ENCODE data around the gene PADI1.

PADI1 gene

DNA sequence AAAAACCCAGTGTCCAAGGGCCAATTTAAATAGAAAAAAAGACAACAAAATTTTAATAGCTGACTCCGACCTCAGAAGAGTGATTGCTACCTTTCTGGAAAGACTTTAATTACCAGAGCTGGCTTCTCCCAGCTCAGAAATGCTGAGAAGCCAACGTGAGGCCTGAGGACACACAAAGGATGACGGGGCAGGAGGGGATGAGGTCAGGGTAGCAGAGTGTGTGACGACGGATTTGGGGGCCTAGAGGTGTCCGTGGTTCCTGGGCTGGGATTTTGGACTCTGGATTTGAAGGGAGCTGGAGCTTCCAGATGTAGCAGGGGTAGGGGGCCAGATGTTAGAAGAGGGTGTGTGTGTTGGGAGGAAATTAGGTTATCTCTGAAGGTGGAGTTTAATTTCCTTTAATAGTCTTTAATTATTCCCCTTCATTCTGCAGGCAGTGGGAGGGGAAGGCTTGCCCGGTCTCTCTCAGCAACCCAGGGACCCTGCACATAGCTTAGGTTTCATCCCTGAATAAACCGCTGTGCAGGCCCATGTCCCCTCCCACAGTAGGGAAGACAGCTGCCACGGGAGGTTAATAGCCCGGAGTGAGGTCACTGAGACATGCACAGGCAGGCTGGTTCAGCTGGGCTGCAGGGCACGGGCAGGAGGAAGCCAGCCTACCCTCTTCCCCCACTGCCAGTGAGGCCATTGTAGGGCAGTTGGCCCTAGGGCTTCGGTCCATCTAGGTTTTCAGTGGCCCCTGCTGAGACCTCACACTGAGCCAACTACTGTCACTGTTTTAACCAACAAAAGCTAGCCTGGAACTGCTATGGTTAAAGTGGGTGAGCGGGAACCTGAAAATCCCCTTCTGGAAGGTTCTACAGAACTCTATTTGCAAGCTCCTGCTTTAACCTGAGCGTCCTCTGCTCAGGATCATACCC is 40.2 kb downstream of the PADI1 start:
- DNase-seq, result no peak

DNA sequence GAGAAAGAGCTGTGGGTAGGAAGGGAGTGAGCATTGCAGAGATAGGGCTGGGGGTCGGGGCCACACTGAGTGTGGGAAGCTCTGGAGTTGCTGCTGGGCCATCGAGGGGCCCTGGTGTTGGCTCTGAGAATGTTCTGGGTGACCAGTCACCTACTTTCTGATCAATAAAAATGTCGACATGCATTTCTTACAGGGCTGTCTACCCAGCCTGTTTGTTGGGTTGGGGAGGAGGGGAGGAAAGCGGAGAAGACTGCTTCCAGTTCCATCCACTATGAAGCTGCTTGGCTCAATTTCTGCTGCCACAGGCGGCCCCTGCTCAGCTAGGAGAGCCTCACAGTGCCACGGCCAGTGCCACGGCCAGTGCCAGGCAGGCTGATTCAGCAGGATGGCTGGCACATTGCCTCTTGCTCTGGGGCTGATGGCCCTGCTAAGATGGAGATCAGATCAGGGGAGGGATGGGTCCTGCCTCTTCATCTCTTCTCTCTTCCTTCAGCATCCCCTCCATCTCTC is 40.9 kb downstream of the PADI1 start:
- no peak for DNase-seq

DNA sequence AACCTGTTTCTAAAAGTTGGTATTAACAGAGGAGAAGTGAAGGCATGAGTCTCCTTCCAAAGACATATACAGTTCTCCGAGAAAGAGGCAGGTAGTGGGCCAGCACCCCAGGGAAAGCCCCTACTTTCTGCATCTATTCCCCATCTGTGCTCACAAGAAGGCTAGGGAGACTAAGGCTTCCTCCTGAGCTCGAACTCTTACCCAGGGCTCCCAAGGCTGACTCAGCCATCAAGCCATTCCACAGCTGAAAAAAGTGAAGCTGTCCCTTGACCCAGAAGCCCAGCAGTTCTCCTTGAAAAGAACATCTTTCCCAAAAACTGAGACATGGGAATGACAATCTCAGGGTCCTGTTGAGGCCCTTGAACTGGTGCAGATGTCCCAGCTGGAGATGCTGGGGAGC is 42.0 kb downstream of the PADI1 start:
- no peak for DNase-seq

DNA sequence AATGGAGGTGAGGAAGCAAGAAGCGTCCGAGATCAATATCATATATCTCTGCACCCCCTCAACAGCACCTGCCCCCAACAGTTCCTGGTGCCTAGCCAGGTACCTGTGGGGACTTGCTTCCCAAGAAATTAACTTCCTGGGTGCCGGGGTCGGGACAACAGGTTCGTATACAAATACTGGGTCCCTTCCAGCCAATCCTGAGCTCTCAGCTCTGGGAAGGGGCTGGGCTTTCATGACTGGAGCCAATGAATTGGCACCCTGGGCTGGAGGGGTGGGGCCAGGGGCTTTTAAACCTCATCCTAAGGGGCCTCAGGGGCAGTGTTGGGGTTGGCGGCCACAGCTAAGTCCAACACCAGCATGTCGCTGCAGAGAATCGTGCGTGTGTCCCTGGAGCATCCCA is 43.9 kb downstream of the PADI1 start, which contains the start of gene PADI3:
PADI3 (plus strand) TSS at position 318 of the 400 bp plus-strand sequence; CDS start at position 358, 40 bp downstream.
- DNase-seq, result no peak

DNA sequence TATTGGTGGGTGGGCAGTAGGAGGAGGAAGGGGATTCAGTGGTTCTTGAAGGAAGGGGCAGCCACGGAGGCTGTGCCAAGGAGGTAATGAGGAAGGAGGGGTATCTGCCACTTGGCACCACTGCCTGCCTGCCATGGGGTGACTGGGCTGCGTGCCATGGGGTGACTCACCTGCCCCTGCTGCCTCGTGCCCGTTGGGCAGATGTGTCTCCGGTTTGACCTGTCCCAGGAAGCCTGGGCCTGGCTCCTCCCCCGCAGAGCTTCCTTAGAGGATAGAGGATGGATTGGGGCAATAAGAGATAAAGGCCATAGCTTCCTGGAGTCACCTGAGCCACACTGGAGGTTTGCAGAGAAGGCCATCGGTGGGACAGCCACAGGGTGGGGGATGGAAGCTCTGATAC is 45.7 kb downstream of the PADI1 start:
- DNase-seq, result no peak

DNA sequence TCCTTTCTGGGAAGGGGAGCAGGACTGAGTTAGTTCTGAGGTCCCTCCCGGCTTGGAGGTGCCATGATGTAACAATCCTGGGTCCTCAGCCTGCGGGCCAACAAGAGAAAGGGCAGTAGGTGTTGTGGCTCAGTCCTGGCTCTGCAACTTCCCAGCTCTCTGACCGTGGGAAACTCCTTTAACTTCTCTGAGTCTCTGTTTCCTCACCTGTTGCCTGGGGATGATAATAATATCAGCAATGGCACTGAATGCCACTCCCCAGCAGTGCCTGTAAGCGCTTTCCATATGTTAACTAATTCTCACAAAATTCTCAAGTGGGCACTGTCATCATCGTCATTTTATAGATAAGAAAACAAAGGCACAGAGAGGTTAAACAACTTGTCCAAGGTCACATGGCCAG is 46.3 kb downstream of the PADI1 start:
- no peak for DNase-seq

DNA sequence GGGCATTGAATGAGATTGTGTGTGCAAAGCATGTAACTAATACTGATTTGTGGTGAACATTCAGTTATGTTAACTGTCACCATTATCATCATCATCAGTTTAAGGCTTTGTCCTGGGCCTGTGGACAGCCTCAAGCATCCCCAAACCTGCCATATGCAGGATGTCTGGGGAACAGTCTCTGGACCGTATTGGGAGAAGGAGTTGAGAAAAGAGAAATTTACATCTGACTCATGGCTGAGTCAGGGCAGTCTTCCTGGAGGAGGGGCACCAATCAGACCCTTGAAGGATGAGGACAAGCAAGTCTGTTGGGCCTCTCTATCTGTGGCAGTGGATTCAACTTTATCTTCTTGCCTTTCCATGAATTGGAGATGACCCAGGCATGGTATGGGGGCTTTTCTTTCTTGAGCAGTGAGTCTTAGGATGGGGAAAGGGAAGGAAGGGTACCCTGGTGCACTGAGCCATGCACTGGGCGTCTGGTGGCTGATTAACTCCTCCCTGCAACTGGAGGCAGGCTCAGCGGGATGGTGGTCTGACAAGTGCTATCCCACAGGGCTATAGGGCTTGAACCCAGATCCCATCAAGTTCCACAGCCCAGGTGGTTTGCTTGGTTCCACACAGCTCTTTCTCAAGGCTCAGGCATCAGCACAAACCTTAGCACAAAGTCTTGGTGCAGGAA is 46.9 kb downstream of the PADI1 start:
- DNase-seq, result no peak

DNA sequence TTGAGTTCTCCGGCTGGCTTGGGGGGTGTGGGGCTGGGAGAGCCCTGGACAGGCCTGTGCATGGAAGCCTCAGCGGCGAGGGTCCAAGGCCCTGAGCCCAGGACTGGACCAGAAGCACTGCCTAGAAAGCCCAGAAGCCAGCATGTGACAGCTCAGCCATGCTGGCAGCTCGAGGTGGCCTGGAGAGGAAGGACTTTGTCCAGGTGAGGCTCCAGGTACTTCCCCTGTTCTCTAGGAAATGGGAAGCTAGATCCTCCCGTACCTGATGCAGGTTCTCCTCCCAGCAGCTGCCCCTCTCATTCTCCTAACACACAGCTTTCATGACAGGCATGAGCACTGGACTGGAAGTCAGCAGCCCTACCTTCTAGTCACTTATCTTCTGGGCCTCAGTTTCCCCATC is 50.4 kb downstream of the PADI1 start:
- DNase-seq, result no peak

DNA sequence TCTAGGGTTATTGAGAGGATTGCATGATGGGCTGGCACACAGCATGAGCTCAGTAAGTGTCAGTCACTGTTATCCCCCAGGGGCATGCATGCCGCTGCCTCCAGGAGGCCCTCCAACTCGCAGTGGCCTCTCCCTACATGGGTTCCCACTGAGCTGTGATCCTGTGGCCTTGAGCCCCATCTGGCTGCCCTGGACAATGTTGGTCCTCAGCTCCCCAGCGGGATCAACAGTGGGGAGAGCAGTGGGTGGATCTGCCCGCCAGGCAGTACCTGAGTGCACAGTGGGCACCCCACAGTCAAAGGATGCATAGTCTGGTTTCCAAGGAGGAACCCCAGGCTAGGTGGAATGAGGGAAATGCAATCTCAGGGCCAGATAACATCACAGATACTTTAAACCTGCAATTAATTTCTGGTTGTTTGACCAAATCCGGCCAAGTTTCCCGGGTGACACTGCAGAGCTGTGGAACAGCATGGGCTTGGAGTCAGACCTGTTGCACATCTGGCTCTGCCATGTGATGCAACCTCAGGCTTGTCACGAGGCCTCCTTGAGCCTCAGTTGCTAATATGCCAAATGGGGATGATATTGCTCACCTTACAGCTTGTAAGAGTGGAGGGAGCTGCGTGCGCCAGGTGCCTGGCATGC is 53.3 kb downstream of the PADI1 start:
- no peak for DNase-seq

DNA sequence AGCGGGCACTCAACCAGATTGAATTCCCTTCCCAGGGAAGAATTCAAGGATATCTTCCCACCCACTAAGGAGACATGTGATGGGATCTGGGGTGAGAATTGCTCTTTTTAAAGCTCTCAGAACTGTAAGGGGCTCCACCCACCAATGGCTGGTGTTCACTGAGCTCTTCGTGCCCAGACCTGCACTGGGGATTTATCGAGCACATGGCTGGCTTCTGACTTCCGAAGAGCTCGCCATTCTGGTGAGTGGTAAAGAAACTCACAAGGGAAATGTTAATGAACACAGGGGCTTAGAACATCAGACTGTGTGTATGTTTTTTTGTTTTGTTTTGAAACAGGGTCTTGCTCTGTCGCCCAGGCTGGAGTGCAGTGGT is 53.8 kb downstream of the PADI1 start:
- no peak for DNase-seq

DNA sequence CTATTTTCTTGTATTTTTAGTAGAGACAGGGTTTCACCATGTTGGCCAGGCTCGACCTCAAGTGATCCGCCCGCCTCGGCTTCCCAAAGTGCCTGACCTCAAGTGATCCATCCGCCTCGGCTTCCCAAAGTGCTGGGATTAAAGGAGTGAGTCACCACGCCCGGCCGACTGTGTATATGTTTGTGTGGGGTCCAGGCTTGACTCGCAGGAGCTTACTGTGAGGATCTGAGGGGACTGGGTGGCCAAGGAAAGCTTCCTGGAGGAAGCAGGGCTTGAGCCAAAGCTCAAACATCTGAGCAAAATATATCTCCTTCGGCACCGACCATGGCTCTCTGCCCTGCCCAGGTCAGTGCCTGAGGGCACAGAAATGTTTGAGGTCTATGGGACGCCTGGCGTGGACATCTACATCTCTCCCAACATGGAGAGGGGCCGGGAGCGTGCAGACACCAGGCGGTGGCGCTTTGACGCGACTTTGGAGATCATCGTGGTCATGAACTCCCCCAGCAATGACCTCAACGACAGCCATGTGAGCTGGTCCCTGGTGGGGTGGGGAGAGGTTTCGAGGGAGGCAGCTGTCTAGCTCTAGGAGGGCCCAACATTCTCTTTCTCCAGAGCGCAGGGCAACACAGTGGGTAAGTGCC is 54.4 kb downstream of the PADI1 start:
- DNase-seq, result no peak

DNA sequence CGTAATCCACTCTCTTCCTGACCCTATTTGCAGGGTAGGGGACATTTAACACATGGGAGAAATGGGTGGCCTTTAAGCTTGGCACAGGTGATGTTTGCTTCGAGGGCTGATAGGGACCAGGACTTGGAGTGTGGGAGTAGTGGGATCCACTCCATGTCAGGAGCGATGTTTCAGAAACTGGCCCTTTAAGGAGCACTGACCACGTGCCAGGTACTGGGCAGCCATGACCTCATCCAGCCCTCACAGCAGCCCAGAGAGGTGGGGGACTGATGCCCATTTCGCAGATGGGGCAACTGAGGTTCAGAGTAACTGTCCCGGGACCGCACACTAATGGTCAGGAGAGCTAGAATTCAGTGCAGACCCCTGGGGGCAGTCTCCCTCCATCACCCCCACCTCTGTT is 55.3 kb downstream of the PADI1 start:
- DNase-seq, result no peak

DNA sequence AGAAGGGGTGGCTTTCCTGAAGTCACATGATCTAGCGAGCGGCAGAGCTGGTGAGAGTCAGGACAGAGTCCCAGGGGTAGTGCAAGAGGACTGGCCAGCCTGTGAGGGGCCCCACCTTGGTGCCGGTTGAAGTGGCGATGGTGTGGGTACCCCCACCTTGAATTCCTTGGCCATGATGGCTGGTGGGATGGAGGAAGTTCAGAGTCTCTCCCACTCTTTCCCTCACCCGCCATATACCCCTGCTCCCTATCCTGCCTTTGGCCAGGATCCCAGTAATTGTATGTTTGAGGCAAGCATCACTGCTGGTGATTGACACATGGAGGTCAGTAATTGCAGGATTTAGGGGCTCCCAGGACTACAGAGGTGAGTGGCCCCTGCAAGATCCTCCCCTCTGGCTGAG is 55.8 kb downstream of the PADI1 start:
- DNase-seq, result no peak

DNA sequence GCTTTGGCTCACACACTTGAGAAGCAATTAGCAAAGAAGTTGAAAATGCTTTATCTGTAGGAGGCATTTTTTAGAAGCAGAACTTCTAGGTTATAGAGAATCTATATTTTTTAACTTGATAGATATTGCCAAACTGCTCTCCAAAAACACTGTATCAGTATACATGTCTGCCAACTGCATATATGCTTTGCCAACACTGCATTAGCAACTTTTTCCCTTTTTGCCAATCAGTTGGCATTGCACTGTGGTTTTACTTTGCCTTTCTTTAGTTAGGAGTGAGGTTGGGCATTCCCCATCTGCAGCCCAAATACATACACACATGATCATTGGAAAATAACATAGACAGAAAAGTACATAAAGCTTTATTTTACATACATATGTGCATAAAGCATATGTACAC is 59.0 kb downstream of the PADI1 start:
- no peak for DNase-seq

DNA sequence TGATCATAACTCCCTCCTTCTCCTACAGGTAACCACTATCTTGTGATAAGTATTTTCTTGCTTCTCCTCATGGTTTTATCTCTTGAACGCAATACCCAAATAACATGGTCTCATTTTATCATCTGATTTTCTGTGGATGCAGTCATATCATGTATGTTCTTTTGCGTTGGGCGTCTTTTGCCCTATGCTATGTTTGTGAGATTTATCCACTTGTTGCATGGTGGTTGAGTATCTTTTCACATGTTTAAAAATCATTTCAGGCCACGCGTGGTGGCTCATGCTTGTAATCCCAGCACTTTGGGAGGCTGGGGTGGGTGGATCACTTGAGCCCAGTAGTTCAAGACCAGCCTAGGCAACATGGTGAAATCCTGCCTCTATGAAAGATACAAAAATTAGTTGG is 59.5 kb downstream of the PADI1 start:
- DNase-seq, result no peak

DNA sequence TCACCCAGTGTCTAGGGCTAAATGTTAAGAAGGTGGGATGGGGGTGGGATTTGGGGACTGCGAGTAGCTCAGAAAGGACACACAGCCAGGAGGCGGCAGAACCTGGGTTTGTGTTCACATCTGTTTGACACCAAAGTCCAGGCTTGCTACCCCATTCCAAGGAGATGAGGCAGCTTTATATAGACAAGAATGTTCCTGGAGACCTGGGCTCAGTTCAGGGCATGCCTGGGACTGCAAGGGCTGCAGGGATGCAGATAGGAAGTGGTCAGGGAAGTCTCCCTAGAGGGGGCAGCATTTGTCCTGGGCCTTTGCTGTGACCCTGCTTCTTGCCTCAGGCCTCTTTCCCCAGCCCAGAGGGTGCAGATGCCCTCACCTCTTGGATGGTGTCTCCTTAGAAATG is 60.2 kb downstream of the PADI1 start:
- no peak for DNase-seq

DNA sequence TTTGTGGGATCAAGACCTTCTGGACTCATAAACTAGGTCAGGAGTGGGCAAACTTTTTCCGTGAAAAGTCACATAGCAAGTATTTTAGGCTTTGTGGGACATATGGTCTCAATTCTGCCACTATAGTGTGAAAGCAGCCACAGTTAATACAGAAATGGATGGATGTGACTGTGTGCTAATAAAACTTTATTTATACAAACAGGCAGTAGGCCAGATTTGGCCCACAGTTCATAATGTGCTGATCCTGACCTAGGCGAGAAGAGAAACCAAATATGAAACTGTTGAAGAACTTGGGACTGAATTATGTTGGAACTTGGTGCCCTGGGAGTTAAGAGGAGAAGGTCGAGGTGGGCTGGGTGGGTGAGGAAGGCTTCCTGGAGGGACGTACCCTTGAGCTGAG is 61.0 kb downstream of the PADI1 start:
- DNase-seq, result no peak

DNA sequence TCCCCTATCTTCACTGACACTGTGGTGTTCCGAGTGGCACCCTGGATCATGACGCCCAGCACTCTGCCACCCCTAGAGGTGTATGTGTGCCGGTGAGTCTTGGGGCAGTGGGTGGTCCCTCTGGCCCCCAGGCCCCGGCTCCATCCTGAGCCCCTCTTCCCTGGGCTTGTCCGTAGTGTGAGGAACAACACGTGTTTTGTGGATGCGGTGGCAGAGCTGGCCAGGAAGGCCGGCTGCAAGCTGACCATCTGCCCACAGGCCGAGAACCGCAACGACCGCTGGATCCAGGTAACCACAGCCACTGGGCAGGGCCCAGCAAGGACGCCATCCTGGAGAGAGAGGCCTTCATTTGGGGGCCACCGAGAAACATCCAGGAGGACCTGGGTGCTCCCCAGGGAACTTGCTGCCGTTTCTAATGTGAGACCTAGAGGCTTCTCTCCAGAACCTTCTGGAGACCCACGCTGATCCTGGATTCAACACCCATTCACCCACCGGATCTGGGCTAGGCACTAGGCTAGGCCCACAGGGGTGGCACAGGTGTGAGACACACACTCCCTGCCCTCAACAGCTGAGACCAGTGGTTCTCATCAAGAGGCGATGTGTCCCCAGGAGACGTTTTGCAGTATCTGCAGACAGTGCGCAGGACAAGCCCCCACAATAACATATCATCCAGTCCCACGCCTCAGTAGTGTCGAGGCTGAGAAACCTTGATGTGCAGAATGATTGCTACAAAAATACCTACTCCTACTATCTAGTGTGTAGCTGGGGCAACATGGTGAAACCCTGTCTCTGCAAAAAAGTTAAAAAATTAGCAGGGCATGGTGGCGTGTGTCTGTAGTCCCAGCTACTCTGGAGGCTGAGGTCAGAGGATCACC is 66.2 kb downstream of the PADI1 start:
- no peak for DNase-seq

DNA sequence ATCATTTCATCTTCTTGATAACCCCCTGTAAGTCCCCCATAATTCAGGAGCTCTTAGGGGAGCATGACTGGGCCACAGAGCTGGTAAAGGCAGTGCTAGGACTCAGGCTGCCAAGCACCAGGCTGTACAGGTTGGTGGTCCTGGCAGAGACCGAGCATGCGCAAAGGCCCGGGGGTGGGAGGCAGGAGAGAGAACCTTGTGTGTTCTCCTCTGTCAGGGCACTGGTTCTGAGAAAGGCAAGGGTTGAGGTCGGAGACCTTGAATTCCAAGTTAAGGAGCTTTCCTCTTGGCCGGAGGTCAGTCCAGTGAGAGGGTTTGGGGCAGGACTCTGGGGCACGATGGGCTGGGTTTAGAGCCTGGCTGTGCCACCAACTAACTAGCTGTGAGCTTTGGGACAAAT is 67.1 kb downstream of the PADI1 start:
- no peak for DNase-seq

DNA sequence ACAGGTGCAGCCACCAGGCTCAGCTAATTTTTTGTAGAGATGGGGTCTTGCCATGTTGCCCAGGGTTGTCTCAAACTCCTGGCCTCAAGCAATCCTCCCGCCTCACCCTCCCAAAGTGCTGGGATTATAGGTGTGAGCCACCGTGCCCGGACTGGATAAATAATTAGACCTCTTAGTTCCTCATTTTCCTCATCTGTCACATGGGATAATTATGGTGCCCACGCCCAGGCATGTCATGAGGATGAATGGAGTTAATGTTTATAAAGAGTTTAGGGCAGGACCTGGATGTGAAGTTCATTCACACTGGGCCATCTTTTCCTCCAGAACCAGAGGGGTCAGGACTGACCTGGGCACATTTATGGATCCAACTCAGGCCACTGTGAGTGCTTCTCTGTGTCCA is 67.7 kb downstream of the PADI1 start:
- DNase-seq, result no peak

DNA sequence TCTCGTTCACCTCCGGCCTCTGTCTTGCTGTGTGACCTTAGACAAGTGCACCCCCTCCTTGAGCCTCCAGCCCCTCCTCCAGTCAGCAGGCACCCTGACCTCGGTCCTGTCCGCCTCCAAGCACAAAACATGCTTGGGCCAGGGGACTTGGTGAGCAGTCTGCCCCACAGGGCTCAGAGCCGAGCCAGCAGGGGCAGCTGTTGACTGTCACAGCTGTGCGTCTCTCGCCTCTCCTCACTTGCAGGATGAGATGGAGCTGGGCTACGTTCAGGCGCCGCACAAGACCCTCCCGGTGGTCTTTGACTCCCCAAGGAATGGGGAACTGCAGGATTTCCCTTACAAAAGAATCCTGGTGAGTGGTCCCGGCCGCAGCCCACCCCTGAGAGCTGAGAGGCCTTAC is 68.2 kb downstream of the PADI1 start:
- DNase-seq, result no peak
